GM19238 (cell line): ENCODE measurements around the gene NAPA.

ENCODE experiments used
- DNase-seq: peaks from one replicate; pipeline ENCODE4 v3.0.0; 2011; ENCODE audit warnings: low spot score; ENCODE audit not compliant: insufficient read length

The NAPA gene

DNA sequence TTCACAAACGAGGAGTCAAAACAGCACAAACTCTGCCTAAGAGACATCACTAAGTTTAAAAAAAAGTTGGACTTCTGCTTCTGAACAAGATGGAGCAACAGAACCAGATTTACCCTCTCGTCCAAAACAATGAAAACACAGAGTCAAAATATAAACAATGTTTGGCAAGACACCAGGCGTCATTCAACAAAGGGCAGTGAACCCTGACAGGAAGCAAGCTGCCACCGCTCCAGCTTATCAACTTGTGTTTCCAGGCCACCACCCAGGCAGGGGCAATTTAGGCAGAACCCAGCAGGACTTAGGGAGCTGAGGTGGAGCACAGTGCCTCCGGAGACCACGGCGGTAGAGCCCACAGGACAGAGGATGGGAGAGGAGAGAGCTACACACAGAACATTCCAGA lies 8.6 kb upstream of the NAPA start:
- no peak for DNase-seq

DNA sequence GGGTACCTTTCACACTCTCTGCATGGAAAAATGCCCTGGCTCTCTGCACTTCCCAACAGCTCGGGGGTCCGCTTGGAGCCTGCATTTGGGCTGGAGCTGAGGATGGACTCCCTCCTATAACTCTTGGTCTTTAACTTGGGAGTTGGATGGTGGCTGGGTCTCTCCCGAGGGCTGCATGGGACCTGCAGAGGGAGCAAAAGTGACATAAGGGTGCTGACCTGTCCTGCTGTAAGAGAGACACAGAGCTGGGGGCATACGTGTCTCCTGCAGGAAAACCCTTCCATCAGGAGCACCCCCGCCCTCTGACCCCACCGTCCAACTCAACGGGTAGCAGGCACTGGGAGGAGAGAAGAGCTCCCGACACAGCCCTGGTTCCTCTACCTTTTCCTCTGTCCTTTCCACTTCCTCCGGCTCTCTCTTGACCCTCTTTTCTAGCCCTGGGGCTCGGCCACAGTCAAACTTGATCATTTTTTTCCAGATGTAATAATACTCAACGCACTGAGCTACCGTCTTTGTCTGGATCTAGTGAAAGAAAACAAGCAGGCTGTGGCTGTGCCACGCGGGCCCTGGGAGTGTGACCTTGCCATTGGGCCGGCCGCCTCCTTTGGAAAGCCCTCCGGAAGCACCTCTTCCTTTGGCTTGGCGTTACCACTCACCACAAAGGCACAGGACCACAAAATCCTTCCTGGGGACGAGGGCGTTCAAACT lies 6.8 kb upstream of the NAPA start:
- DNase-seq, result no peak

DNA sequence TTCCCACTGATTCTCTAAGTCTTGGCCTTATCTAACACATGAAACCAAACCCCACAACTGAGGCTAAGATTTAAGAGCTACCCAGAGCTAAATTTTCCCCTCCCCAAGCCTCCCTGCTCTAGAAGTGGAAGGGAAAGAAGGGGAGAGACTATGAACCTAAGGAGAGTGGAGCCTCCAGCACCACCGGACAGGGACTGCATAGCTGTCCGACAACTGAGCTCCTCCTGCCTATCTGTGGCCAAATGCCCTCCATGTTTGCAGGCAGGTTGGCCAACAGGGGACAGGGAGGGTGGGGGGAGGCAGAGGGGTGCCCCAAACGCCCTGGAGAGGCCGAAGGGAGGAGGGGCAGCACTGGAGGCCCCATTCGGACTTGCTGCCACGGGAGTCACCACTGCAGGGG lies 6.0 kb upstream of the NAPA start:
- DNase-seq, result no peak

DNA sequence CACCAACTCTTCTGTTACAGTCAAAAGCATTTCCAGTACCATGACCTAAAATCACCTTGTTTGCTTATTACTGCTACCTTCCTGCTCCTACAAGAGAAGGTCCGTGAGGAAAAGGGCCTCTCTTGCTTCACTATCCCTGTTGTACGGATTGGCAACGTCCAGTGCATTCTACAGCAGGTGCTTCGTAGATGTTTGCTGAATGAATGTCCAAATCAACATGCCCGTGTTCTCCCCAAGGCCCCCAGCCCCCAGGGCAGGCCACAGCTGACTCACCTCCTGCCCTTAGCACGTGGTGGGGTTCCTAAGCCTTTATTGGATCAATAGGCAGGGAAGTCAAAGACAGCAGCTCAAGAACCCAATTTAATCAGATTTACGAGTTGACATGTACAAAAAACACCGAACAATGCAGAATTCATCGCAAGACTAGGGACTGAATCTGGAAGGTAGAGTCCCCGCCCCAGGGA lies 5.5 kb upstream of the NAPA start:
- no peak for DNase-seq

DNA sequence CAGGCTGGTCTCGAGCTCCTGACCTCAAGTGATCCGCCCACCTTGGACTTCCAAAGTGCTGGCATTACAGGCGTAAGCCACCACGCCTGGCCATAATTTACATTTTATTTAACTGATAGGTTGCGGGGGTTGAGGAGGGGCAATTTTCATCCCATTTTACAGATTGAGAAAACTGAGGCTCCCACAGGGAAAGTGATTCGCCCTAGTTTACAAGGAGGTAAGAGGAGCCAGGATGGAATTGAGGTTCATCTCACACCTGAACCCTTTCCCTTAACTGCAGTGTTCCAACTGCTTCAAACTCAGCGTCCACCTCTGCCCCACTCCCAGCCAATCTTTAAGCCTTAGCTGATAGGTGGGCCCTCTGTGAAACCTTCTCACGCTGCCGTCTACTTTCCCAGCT lies 4.0 kb upstream of the NAPA start:
- no peak for DNase-seq

DNA sequence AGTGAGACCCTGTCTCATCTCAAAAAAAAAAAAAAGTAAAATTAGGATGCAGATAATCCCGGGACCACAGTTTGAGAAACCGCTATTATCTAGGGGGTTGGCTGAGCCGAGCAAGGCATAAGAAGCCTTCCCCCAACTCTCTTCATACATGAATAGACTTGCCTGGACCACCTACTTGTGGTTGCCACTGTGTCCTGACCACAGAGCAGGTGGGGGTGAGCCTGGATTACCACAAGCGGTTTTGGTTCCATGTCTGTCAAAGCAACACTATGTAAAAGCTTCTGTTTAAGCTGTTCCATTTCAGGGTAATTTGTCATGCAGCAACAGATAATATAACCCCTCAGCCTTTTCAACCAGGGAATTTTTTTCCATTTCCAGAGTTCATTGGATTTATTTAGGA lies 3.3 kb upstream of the NAPA start:
- peak; percentile 59 for DNase-seq

DNA sequence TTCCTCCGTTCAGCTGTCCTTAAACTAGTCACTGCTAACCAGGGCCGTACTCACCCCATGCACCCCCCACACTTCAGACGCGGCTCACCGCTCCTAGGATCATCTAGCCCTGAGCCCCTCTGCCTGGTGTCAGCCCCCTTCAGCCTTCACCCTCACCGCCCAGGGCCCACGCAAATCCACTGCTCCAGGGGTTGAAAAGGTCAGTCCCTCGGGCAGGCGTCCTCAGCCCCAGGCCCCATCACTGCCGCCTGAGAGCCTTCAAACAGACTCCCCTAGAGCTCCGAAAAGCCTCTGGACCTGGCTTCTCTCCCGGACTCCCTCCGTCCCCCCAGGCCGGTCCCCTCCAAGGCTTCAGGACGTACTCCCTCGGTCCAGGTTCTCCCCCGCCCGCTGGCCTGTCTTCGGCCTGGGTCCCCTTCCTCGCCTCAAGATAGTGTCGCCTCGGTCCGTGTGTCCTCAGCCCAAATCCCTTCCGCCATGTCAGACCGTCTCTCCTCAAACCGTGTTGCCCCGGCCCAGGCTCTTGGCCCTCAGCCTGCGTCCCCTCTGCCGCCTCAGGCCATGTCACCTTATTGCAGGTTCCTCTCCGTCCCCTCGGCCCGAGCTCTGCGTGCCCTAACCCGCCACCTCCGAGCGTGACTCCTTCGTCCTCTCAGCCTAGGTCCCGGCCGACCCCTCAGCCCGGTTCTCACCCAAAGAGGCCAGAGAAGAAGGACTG lies 553 bp downstream of the NAPA start:
- no peak for DNase-seq

DNA sequence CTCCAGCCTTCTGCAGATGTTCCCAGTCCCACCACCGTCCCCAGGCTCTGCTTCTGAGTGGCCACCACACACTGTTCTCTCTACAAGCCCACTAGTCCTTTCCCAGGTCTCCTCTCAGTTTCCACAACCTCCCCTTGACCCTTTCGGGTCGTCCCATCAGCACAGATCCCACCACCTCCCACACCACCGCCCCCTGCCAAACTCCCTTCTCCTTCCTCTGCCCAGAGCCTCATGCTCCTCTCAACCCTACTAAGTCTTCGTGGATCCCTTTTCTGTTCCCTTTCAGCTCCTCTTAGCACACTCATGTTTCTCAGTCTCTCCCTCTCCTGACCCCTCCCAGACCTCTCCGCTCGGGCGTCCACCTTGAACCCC lies 1.9 kb downstream of the NAPA start:
- no peak for DNase-seq

DNA sequence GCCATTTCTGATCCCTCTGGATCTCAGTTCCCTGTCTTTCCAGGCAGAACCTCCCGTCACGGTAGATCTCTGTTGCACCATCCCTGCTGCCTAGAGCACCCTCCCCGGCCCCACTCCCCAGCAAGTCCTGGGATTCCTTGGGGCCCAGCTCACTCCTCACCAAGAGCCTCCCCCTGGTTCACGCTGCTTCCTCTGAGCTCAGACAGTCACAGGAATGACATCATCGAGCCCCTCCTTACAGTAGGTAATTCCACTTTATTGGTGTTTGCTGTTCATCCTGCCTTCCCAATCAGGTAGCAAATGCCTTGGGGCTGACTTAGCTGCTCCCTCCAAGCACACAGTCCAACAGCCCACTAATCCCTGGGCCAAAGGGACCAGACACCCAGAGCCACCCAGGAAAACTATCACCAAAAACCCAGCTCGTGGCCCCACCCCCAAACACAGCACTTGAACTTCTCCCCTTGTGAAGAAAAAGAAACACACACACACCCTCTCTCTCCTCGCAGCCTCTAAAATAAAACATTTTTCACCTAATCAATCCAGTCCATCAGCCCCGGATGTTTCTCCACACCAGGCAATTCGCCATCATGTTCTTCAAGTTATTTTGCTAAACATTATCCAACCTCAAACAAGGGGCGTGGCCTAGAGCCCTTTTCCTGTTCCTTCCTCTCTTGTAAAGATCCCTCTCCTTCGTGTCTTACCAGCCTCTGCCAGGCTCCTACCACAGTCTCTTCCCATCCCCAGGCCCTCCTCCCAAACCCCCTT lies 2.5 kb downstream of the NAPA start:
- DNase-seq, result no peak

DNA sequence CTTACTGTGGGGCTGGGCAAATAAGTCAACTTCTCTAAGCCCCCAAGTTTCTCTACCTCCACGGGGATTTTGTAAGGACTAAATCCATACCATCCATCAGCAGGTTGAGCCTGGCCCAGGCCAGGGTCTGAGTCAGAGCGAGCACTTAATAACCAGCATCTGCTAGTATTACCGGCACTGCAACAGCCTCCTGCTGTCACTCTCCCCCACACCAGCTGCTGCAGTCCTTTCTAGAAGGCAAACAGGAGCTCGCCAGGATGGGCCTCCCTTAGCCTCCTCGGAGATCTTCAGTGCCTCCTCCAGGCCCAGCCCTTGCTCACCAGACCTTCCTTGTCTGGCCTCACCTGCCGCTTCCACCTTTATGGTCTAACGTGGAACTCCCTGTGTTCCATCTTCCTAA lies 3.2 kb downstream of the NAPA start:
- no peak for DNase-seq

DNA sequence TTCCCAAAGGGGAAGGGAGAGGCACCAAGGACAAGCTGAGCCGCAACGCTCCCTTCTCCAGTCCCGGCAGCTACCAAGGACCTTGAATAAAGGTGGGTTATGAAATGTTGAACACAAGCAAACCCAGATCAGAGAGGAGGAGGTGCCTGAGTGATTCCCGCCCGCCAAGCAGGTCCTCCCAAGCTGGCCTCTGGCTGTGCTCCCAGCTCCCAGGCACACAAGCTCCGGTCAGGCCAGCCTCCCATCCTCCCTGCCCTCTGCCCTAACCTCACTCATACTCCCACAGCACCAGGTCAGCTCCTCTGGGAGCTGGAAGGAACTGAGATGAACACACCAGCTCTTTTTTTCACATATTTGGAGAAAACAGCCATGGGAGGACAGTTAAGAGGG lies 3.7 kb downstream of the NAPA start:
- DNase-seq, result no peak

DNA sequence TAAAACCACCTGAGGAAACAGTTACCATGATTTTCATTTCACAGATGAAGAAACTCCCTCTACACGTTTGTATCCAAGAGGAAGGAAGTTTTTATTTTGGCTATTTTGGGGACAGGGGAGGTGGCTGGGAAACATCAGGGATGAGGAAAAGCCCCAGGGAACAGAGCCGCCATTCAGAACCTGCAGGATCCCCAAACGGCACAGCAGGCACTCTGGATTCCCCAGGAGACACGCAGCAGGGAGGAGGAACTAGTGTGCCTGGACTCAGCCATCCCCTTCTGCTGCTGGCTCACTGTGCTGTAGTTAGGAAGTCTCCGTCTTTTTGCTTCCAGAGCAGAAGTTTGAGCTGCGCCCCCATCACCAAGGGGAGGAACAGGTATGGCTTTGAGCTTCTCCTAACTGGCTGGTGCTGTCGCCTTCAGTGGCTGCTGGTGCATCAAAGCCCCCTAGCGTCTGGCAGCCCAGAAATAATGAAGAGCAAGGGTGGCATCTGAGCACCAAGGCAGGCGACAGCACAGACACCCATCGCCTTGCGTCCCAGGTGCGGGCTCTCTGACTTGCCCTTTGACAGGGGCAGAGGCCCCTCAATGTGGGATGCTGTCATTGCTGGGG lies 4.2 kb downstream of the NAPA start:
- no peak for DNase-seq

DNA sequence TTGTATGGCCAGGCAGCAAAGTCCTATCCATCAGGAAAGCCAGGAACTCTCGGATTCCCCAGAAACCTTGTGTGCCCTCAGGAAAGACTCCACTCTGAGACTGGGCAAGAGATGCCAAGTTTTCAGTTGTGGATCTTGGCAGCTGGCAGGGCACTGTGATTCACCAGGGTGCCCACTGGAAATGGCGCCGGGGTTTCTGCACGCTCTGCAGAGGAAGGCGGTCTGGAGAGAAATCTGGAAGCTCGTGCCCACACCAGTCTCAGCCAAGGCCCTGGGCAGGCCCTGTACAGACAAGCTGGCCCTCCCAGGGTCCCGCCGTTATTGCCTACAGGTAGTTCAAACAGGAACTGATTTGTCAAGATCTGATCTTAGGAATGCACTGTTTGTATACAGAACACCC lies 4.9 kb downstream of the NAPA start:
- DNase-seq, result no peak

DNA sequence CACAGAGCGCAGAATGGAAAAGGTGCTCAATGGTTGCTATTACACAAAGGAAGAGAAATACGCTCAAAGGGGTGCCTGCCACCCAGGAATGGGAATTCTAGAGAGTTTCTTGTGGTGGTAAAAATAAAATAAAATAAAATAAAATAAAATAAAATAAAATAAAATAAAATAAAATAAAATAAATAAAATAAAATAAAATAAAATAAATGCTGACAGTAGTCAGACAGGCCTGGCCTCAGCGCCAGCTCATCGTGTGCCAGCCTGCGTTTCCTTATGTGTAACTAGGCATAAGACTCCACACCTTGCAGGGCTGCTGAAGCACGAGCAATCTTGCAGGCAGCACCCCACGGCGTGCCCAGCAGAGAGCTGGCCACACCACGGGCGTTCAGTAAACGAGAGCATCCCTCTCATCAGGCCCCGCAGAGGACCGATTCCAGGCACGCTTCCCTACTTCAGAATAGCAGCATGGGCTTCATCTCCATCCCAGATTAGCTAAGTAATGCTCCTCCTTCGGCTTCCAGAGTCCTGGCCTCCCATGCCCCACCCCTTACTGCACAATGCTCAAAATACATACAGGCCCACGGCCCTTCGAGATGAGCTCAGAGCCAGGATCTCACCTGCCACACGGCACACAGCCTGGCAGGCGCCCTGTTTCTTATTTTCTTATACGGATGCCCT lies 5.6 kb downstream of the NAPA start:
- no peak for DNase-seq

DNA sequence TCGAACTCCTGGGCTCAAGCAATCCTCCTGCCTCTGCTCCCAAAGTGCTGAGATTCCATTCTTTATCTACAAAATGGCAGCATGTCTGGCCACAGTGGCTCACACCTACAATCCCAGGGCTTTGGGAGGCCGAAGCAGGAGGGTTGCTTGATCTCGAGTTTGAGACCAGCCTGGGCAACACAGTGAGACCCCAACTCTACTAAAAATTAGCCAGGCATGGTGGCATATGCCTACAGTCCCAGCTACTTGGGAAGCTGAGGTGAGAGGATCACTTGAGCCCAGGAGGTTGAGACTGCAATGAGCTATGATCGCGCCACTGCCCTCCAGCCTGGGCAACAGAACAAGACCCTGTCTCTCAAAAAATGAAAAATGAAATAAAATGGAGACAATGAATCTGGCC lies 6.1 kb downstream of the NAPA start:
- no peak for DNase-seq

DNA sequence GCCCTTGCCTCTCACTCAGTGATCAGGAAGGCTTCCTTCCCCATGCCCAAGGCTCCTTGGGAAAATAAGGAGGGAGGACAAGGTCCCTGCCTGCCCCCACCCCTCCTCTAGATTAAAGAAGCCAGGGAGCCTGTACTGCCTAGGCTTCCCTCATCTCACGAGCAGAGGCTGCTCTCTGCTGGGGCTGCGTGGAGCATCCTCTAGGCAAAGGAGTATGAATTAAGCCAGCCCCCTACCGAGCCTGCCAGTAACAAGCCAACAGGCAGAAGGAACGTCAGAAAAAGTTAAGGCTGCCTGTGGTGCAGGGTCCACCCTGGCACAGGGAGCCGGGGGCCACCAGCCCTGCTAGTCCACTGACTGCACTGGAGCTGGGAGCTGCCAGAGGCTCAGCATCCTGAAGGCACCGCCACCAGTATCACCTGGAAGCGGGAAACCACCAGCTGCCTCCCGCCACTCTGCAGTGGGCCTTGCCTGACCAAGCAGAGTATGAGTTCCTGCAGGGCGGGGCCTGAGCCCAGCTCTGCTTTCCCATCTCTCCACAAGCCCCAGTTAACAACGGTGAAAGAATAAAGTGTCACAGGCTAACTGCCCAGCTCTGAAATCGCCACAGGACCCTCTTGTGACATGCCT lies 6.8 kb downstream of the NAPA start:
- DNase-seq, result no peak

DNA sequence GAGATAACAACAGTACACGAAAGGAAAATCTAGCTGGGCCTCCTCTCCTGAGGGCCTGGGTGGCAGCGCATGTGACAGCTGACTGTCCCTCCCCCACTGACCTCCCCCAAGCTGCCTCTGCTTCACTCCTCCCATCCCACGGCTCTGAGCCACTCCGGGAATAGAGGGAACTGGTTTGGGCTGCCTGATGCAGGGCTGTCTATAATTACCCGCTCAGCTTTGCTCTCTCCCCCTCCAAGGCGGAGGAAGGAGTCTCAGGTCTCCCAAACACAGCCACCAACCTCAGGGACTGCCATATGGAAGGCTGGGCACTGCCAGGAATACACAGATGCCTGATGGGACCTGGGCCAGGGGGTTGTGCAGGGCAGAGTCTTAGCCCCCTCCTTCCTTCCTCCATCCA lies 7.9 kb downstream of the NAPA start:
- DNase-seq, result no peak

DNA sequence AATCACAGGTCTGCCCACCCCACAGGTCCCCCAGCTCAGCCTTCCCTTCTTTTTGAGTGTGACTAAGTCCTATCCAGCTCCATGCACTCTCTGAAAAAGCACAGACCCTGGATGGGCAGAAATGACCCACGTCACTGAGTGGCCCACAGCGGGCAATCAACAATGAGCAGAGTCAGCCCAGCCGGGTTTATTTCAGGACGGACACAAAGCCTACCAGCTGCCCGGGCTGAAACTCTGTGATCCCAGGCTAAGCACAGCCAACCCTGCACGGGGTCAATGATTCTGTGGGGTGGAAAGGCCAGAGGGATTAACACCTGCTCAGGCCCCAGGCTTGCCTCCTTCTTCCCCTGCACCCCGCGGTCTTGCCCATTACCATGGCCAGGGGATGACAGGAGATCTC lies 8.4 kb downstream of the NAPA start:
- no peak for DNase-seq

DNA sequence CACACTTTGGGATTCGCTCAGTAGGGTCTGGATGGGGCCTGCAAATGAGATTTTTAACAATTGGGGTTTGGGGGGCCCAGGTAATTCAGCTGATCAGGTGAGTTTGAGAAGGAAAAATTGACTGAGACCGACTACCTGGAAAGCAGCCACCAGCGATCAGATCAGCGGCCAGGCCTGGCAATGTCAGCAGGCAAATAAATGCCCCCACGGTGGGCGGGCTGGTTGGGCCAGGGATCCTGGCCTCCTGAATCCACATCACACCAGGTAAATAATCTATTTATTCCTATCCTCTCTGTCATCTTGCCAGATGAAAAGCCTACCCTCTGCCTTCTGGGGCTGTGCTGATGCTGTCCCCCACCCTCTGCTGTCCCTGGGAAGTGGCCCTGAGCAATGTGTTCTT lies 9.4 kb downstream of the NAPA start:
- no peak for DNase-seq

DNA sequence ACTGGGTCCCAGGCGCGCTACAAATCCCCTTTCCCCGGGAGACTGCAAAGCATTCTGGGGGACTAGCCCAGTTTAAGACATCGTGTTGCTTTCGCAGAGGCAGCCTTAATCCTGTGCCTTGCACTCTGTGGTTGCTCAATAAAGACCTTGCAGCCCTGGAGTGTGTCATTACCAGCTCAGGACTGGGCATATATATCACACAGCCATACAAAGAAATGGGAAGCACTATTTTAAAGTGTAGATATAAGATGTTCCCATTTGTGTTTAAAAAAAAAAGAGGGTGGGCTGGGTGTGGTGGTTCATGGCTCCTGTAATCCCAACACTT lies 11.1 kb downstream of the NAPA start:
- DNase-seq, result no peak

DNA sequence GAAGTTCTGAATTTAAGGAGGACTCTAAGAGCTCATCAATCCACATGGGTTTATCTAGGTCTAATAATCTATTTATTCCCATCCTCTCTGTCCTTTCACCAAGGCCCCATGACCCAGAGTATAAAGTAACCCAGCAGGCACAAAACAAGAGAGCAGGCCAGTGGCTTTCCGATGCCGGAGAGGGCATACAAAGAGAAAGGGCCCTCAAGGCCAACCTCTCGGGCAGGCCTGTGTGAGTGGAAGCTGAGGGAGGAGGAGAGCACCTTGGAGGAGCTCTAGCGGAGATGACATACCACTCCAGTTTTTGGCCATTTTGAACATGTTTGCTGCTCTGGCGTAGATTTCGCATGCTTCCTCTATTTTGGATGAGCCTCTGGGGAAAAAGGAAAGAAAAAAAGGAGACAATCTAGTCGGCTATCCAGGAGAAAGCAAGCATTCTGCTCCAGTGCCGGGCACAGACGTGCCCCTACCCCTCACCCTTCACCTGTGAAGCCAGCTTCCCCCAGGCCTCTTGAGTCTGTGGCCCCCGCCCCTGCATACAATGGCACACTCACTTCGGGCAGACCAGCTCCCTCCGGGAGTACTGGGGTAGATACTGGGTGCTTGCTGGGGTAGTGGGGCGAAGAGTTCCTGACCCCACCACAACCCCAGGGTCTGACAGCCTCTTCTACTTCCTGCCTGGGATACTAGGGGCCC lies 11.6 kb downstream of the NAPA start:
- DNase-seq, result no peak
